Caco-2 (cell line): ENCODE data around the gene GALNT15. TPM values are rescaled to one million over a fixed set of nuclear protein-coding genes. Genes with fewer than 3 reads are reported as not detected.

Experiments used
- BruUV-seq: library from RNA; stranded (reverse); fragments of 400-500 nt; replicated peaks from 2 replicates; lab custom pipeline; 2021; lab: Mats Ljungman, UMichigan
- CTCF ChIA-PET: fragments of 300-600 bp; sonication (Branson Sonifier 250); formaldehyde crosslinking; loops from one replicate; lab custom pipeline; 2022; ENCODE audit warnings: antibody characterized with exemption; lab: Charles Lee
- POLR2A ChIA-PET: fragments of 300-600 bp; sonication (Branson Sonifier 250); formaldehyde crosslinking; loops from one replicate; lab custom pipeline; 2022; ENCODE audit warnings: antibody characterized with exemption; lab: Charles Lee
- DNase-seq, 2 experiments: peaks; one replicate each; pipeline versions ENCODE4 v3.0.0 to v3.0.0-alpha.2; 2020 to 2022
- H3K27me3 ChIP-seq: replicated peaks from 2 replicates; pipeline ENCODE4 v1.6.0; 2011; ENCODE audit warnings: low read length; ENCODE audit not compliant: control insufficient read depth, insufficient read depth
- H3K36me3 ChIP-seq: 2 replicates; pipeline ENCODE4 v1.5.1; 2011; ENCODE audit warnings: low read length; ENCODE audit not compliant: control insufficient read depth, insufficient read depth
- H3K4me1 ChIP-seq: fragments of 250-450 bp; sonication (Bioruptor Pico); 2 replicates; pipeline ENCODE4 v1.5.1; 2020; ENCODE audit warnings: mild to moderate bottlenecking
- H3K4me3 ChIP-seq: 2 replicates; pipeline ENCODE4 v1.5.1; 2011; ENCODE audit warnings: low read depth, mild to moderate bottlenecking, control low read depth, low read length
- H3K9me3 ChIP-seq: fragments of 250-450 bp; sonication (Bioruptor Pico); 2 replicates; pipeline ENCODE4 v1.5.1; 2020; ENCODE audit warnings: mild to moderate bottlenecking, moderate library complexity
- H3K27ac Mint-ChIP-seq: one replicate; pipeline ENCODE4 v1.8.0; 2022; ENCODE audit warnings: mixed read lengths; ENCODE audit not compliant: unreplicated experiment
- H3K27me3 Mint-ChIP-seq: one replicate; pipeline ENCODE4 v1.8.0; 2022; ENCODE audit warnings: mixed read lengths; ENCODE audit not compliant: insufficient read depth, unreplicated experiment
- H3K36me3 Mint-ChIP-seq: one replicate; pipeline ENCODE4 v1.8.0; 2022; ENCODE audit warnings: mild to moderate bottlenecking, mixed read lengths; ENCODE audit not compliant: insufficient read depth, unreplicated experiment
- H3K4me1 Mint-ChIP-seq: one replicate; pipeline ENCODE4 v1.8.0; 2022; ENCODE audit warnings: low read depth, mixed read lengths; ENCODE audit not compliant: unreplicated experiment
- H3K4me3 Mint-ChIP-seq: one replicate; pipeline ENCODE4 v1.8.0; 2022; ENCODE audit warnings: mild to moderate bottlenecking, moderate library complexity, mixed read lengths; ENCODE audit not compliant: unreplicated experiment
- H3K9me3 Mint-ChIP-seq: one replicate; pipeline ENCODE4 v1.8.0; 2022; ENCODE audit warnings: mixed read lengths; ENCODE audit not compliant: unreplicated experiment
- CTCF ChIP-seq, 2 experiments: fragments of 200-600 bp in 1 of 2; IDR thresholded peaks; 1 replicate in 1 of 2; 2 replicates in 1 of 2; pipeline versions ENCODE4 v1.5.1 to v1.8.0; 2011 to 2022; ENCODE audit warnings: antibody characterized with exemption in 1 of 2, control low read depth in 1 of 2, inconsistent platforms in 1 of 2, low read depth in 1 of 2, low read length in 1 of 2, mild to moderate bottlenecking in 1 of 2, moderate library complexity in 1 of 2; ENCODE audit not compliant: insufficient read depth in 1 of 2, severe bottlenecking in 1 of 2, unreplicated experiment in 1 of 2
- intact Hi-C: fragments of 100-400 bp; cut with micrococcal nuclease; formaldehyde crosslinking; loops from one replicate; pipeline ENCODE4 v1.10.0; 2022; ENCODE audit not compliant: unreplicated experiment
- total RNA-seq: library from RNA; stranded (reverse); gene quantifications from 2 replicates; pipeline ENCODE4 v1.2.3, GENCODE V29; 2022

The GALNT15 gene
- total RNA-seq, 1 experiment from 2014 or later, result not detected

GRCh38 chr3:16207031-16207430 lies 32.6 kb downstream of the GALNT15 start:
- no peak for DNase-seq
- Mint-ChIP-seq H3K9me3 (no peaks in the 10 kb centered on the region), H3K36me3 (no peaks in the 10 kb centered on the region), H3K4me3 (no peak overlapping the region), H3K27me3 (no peaks in the 10 kb centered on the region), H3K27ac (no peak overlapping the region), H3K4me1 (peaks cover 8% of the 10 kb centered on the region)
- TF ChIP-seq CTCF (IDR thresholded peaks at IDR 0.05; ENCODE audit: insufficient read depth in 1 of 2, low read depth in 1 of 2, low read length in 1 of 2, severe bottlenecking in 1 of 2, unreplicated experiment in 1 of 2), result no peak
- no TSS peak for BruUV-seq
- Histone ChIP-seq H3K27me3 (no peaks in the 10 kb centered on the region), H3K36me3 (no peaks in the 10 kb centered on the region), H3K4me1 (no peaks in the 10 kb centered on the region), H3K4me3 (no peak overlapping the region), H3K9me3 (no peaks in the 10 kb centered on the region)
- intact Hi-C loops, result no loop called here
- POLR2A ChIA-PET, result no interaction called here
- CTCF ChIA-PET, result no interaction called here

GRCh38 chr3:16211176-16211904 lies 36.9 kb downstream of the GALNT15 start:
- H3K36me3 Mint-ChIP-seq, result no peaks in the 10 kb centered on the region
- CTCF ChIA-PET, result interaction anchor here (0.5 kb wide), 1 partner anchor 37 kb away, joined by 3 read pairs; no protein-coding TSS in a partner anchor
- no peak overlapping the region for H3K4me3 Mint-ChIP-seq
- H3K27ac Mint-ChIP-seq, result no peak overlapping the region
- no TSS peak for BruUV-seq
- H3K27me3 Mint-ChIP-seq, result peaks cover 3% of the 10 kb centered on the region
- no peak for DNase-seq
- no peak for TF ChIP-seq CTCF (IDR thresholded peaks at IDR 0.05; ENCODE audit: insufficient read depth in 1 of 2, low read depth in 1 of 2, low read length in 1 of 2, severe bottlenecking in 1 of 2, unreplicated experiment in 1 of 2)
- H3K9me3 ChIP-seq, result no peaks in the 10 kb centered on the region
- H3K4me1 Mint-ChIP-seq, result no peaks in the 10 kb centered on the region
- POLR2A ChIA-PET, result no interaction called here
- H3K4me3 ChIP-seq, result no peak overlapping the region
- no peaks in the 10 kb centered on the region for H3K9me3 Mint-ChIP-seq
- H3K27me3 ChIP-seq, result no peaks in the 10 kb centered on the region; the same call in 1 of the 2 replicates
- H3K36me3 ChIP-seq, result no peaks in the 10 kb centered on the region
- intact Hi-C loops, result no loop called here
- no peaks in the 10 kb centered on the region for H3K4me1 ChIP-seq

- H3K36me3 ChIP-seq, result no peaks in the 10 kb centered on the region
- DNase-seq, result no peak
- no peaks in the 10 kb centered on the region for H3K36me3 Mint-ChIP-seq
- intact Hi-C loops, result no loop called here
- no peak overlapping the region for H3K4me3 ChIP-seq
- BruUV-seq, result no TSS peak
- POLR2A ChIA-PET, result no interaction called here
- no peaks in the 10 kb centered on the region; the same call in none of the 2 replicates for H3K27me3 ChIP-seq
- no peak overlapping the region for H3K27ac Mint-ChIP-seq
- peaks cover 3% of the 10 kb centered on the region for H3K27me3 Mint-ChIP-seq
- no peaks in the 10 kb centered on the region for H3K4me1 ChIP-seq
- H3K4me3 Mint-ChIP-seq, result no peak overlapping the region
- no peaks in the 10 kb centered on the region for H3K9me3 ChIP-seq
- H3K9me3 Mint-ChIP-seq, result no peaks in the 10 kb centered on the region
- CTCF ChIA-PET, result no interaction called here
- H3K4me1 Mint-ChIP-seq, result no peaks in the 10 kb centered on the region
- TF ChIP-seq CTCF (IDR thresholded peaks at IDR 0.05; ENCODE audit: insufficient read depth in 1 of 2, low read depth in 1 of 2, low read length in 1 of 2, severe bottlenecking in 1 of 2, unreplicated experiment in 1 of 2), result no peak
Observed at GRCh38 chr3:16214366-16214765, 39.9 kb downstream of the GALNT15 start.
